CD4-positive, alpha-beta T cell (primary cell): Measurements from ENCODE around the gene NUDT16L1. TPM values are rescaled to one million over a fixed set of nuclear protein-coding genes. Genes with fewer than 3 reads are reported as not detected.

Experiments used
- ATAC-seq: fragments of 200-7000 bp; cut with Tn5 transposase; one replicate; pipeline ENCODE4 v1.10.0; 2022; ENCODE audit warnings: mild to moderate bottlenecking; ENCODE audit not compliant: poor library complexity
- CTCF ChIA-PET: fragments of 350-600 bp; sonication (Branson Sonifier 250); formaldehyde crosslinking; loops from one replicate; lab custom pipeline; 2021; ENCODE audit warnings: antibody characterized with exemption, inconsistent platforms; lab: Charles Lee
- POLR2A ChIA-PET: fragments of 350-600 bp; sonication (Branson Sonifier 250); formaldehyde crosslinking; loops from one replicate; lab custom pipeline; 2021; ENCODE audit warnings: antibody characterized with exemption, inconsistent platforms; lab: Charles Lee
- DNase-seq, 14 experiments: peaks; one replicate each; pipeline ENCODE4 v3.0.0-alpha.2; 2013 to 2020; ENCODE audit warnings: mixed read lengths in 2 of 14
- H3K27ac ChIP-seq, 2 donors: one replicate each; pipeline versions ENCODE4 v1.5.1 to v1.7.0; 2013; ENCODE audit warnings: low read length in 2 of 2, low read depth in 1 of 2, mild to moderate bottlenecking in 1 of 2
- H3K27me3 ChIP-seq, 2 experiments: 1 replicate in 1 of 2; 2 replicates in 1 of 2; pipeline versions ENCODE4 v1.6.1 to v1.7.0; 2013; ENCODE audit warnings: low read length in 2 of 2, control low read depth in 1 of 2, mild to moderate bottlenecking in 1 of 2, moderate library complexity in 1 of 2; ENCODE audit not compliant: insufficient read depth in 2 of 2, control insufficient read depth in 1 of 2
- H3K36me3 ChIP-seq: one replicate; pipeline ENCODE4 v1.6.1; 2013; ENCODE audit warnings: low read length, control low read depth; ENCODE audit not compliant: insufficient read depth
- H3K4me1 ChIP-seq: one replicate; pipeline ENCODE4 v1.6.1; 2013; ENCODE audit warnings: low read length, control low read depth; ENCODE audit not compliant: insufficient read depth
- H3K4me3 ChIP-seq: one replicate; pipeline ENCODE4 v1.5.1; 2013; ENCODE audit warnings: mild to moderate bottlenecking, low read length, moderate library complexity
- H3K9me3 ChIP-seq, 2 experiments: 1 replicate in 1 of 2; 2 replicates in 1 of 2; pipeline versions ENCODE4 v1.6.1 to v1.7.0; 2013; ENCODE audit warnings: low read length in 2 of 2, mild to moderate bottlenecking in 2 of 2, control low read depth in 1 of 2, moderate library complexity in 1 of 2; ENCODE audit not compliant: control insufficient read depth in 1 of 2, insufficient read depth in 1 of 2
- H3K27ac Mint-ChIP-seq: one replicate; pipeline ENCODE4 v1.8.0; 2020; ENCODE audit warnings: mixed read lengths
- H3K27me3 Mint-ChIP-seq: one replicate; pipeline ENCODE4 v1.8.0; 2021; ENCODE audit warnings: mixed read lengths
- H3K36me3 Mint-ChIP-seq: one replicate; pipeline ENCODE4 v1.8.0; 2021; ENCODE audit warnings: low read depth, mixed read lengths
- H3K4me1 Mint-ChIP-seq: one replicate; pipeline ENCODE4 v1.8.0; 2021; ENCODE audit warnings: low read depth, mixed read lengths
- H3K4me3 Mint-ChIP-seq: one replicate; pipeline ENCODE4 v1.8.0; 2020; ENCODE audit warnings: mild to moderate bottlenecking, mixed read lengths
- H3K9me3 Mint-ChIP-seq: one replicate; pipeline ENCODE4 v1.8.0; 2020; ENCODE audit warnings: mixed read lengths
- intact Hi-C, 2 experiments: fragments of 100-400 bp; cut with DNase I in 1 of 2; cut with micrococcal nuclease in 1 of 2; formaldehyde crosslinking; loops; one replicate each; pipeline versions ENCODE4 v1.15.1 to v1.9.0; 2023 to 2025; cut with DNase I, micrococcal nuclease
- total RNA-seq, 174 experiments: library from RNA in 2 of 174; stranded (reverse) in 2 of 174; gene quantifications; one replicate each; pipeline ENCODE4 v1.2.3 and lab custom pipeline; 2021 to 2026
- TF ChIP-seq, protein P1 (sequence below): fragments of 200-600 bp; IDR thresholded peaks from one replicate; pipeline ENCODE4 v1.8.0; 2022; ENCODE audit warnings: antibody characterized with exemption, mild to moderate bottlenecking

NUDT16L1 gene
- total RNA-seq, 2 experiments from 2014 or later = 75.2 to 78.9 TPM

DNA sequence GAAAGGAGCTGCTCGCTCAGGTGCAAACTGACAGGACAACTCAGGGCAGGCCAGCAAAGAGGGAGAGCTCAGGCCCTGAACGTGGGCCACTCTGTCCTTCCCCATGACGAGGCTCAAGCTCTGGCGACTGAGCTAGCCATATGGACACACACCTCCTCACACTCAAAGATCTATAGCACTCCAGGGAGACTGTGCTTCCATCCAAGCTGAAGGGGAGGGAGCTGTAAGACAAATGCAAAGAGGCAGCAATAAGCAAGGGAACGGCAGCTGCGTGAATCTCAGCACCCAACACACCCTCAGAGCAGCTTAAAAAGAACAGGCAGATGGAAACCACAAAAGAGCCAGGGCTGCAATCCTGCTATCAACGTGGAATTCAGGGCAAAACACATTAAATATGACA lies 13.5 kb downstream of the NUDT16L1 start:
- no peaks in the 10 kb centered on the region for H3K27me3 Mint-ChIP-seq
- Histone ChIP-seq H3K9me3 (no peaks in the 10 kb centered on the region), H3K4me3 (no peak overlapping the region), H3K27ac (no peak overlapping the region), H3K36me3 (peaks cover 40% of the 10 kb centered on the region), H3K4me1 (peaks cover 2% of the 10 kb centered on the region), H3K27me3 (no peaks in the 10 kb centered on the region)
- DNase-seq (no peak), ATAC-seq (no peak)
- TF ChIP-seq, protein P1, sequence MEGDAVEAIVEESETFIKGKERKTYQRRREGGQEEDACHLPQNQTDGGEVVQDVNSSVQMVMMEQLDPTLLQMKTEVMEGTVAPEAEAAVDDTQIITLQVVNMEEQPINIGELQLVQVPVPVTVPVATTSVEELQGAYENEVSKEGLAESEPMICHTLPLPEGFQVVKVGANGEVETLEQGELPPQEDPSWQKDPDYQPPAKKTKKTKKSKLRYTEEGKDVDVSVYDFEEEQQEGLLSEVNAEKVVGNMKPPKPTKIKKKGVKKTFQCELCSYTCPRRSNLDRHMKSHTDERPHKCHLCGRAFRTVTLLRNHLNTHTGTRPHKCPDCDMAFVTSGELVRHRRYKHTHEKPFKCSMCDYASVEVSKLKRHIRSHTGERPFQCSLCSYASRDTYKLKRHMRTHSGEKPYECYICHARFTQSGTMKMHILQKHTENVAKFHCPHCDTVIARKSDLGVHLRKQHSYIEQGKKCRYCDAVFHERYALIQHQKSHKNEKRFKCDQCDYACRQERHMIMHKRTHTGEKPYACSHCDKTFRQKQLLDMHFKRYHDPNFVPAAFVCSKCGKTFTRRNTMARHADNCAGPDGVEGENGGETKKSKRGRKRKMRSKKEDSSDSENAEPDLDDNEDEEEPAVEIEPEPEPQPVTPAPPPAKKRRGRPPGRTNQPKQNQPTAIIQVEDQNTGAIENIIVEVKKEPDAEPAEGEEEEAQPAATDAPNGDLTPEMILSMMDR = no peak
- no peak overlapping the region for H3K4me3 Mint-ChIP-seq
- ChIA-PET POLR2A (no interaction called here), CTCF (no interaction called here)
- H3K27ac Mint-ChIP-seq = no peak overlapping the region
- H3K4me1 Mint-ChIP-seq = peaks cover 4% of the 10 kb centered on the region
- H3K9me3 Mint-ChIP-seq = no peaks in the 10 kb centered on the region
- intact Hi-C loops = no loop called here
- peaks cover 52% of the 10 kb centered on the region for H3K36me3 Mint-ChIP-seq

DNA sequence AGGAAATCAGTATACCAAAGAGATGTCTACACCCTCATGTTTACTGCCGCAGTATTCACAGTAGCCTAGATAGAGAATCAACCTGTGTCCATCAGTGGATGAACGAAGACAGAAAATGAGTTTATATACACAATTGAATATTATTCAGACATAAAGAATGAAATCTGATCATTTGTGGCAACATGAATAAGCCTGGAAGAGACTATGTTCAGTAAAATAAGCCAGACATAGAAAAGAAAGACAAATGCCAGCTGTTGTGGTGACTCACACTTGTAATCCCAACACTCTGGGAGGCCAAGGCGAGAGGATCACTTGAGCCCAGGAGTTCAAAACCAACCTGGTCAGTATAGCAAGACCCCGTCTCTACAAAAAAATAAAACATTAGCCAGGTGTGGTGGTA lies 16.1 kb downstream of the NUDT16L1 start:
- intact Hi-C loops = no loop called here
- no peak overlapping the region for H3K27ac ChIP-seq
- CTCF ChIA-PET = interaction anchor here (0.6 kb wide), 1 partner anchor 238 kb away, joined by 3 read pairs; no protein-coding TSS in a partner anchor
- Mint-ChIP-seq H3K4me3 (no peak overlapping the region), H3K27ac (no peak overlapping the region), H3K27me3 (no peaks in the 10 kb centered on the region), H3K9me3 (no peaks in the 10 kb centered on the region), H3K36me3 (peaks cover 70% of the 10 kb centered on the region), H3K4me1 (peaks cover 4% of the 10 kb centered on the region)
- H3K36me3 ChIP-seq = peaks cover 26% of the 10 kb centered on the region
- H3K9me3 ChIP-seq = no peaks in the 10 kb centered on the region
- H3K27me3 ChIP-seq = no peaks in the 10 kb centered on the region
- H3K4me3 ChIP-seq = no peak overlapping the region
- DNase-seq = no peak
- no peaks in the 10 kb centered on the region for H3K4me1 ChIP-seq
- TF ChIP-seq, protein P1 = no peak
- no peak for ATAC-seq
- POLR2A ChIA-PET = interaction anchor here (0.6 to 1.6 kb wide), 2 partner anchors 17 to 59 kb away, joined by 4 read pairs; no protein-coding TSS in a partner anchor

DNA sequence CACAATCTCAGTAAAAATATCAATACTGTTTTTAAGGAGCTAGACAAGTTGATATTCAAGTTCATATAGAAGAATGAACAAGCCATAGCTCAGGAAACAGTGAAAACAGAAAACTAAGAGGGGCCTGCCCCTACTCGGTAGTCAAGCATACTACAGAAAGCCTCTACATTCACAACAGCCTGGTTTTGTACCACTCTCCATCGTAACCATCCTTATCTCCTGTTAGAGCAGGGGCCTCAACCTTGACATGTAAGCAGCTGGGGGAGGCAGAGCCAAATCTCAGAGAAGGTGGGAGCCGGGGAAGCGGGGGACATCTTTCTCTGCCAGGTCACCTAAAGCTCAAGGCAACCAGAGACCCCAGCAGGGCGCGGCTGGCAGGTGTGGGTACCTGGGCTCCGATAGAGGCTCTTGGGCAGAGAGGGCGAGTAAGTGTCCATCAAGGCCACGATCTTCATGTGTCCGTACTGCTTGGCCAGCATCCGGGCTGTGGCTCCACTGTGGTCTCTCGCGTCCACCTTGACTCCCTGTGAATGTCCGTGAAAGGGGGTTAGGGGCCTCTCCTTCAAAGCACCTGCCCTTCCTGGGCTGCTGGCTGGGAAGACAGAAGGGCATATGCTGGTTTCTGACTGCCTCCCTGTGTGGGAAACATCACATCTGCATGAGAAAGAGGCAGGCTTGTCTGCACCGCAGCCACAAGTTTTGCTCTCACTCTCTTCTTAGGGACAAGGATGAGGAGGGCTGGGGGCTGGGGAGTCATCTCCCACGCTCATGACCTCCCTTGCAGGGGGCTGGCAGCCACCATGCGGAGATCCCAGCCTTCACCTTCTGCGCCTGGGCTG lies 20.5 kb downstream of the NUDT16L1 start:
- Histone ChIP-seq H3K4me1 (no peaks in the 10 kb centered on the region), H3K4me3 (no peak overlapping the region), H3K36me3 (peaks cover 15% of the 10 kb centered on the region), H3K27ac (no peak overlapping the region), H3K27me3 (no peaks in the 10 kb centered on the region), H3K9me3 (no peaks in the 10 kb centered on the region)
- H3K9me3 Mint-ChIP-seq = no peaks in the 10 kb centered on the region
- H3K36me3 Mint-ChIP-seq = peaks cover 51% of the 10 kb centered on the region
- no peak for DNase-seq
- intact Hi-C loops = no loop called here
- ChIA-PET CTCF (no interaction called here), POLR2A (interaction anchor here (0.6 kb wide), 1 partner anchor 75 kb away, joined by 3 read pairs; the partner anchor contains the start of gene SEPTIN12)
- TF ChIP-seq, protein P1 = no peak
- no peak overlapping the region for H3K4me3 Mint-ChIP-seq
- no peak overlapping the region for H3K27ac Mint-ChIP-seq
- H3K27me3 Mint-ChIP-seq = no peaks in the 10 kb centered on the region
- peaks cover 4% of the 10 kb centered on the region for H3K4me1 Mint-ChIP-seq
- no peak for ATAC-seq
